ENCODE results near the gene ATG4D.

Gene ATG4D

DNA sequence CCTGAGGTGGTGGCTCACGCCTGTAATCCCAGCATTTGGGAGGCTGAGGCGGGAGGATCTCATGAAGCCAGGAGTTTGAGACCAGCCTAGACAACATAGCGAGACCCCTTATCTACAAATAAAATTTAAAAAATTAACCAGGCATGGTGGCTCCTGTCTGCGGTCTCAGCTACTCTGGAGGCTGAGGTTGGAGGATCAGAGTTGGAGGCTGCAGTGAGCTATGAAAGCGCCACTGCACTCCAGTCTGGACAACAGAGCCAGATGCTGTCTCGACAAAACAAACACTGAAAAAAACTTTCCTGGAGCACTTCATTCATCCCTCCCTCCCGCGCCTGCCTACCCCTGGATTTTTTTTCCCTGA, 665 bp upstream of the ATG4D start:
- H3K4me1 ChIP-seq (ENCODE audit: control insufficient read depth, insufficient read depth, low read depth, low read length) = peaks cover 14% of the 10 kb centered on the region
- no peak for DNase-seq
- H3K27me3 ChIP-seq (ENCODE audit: control insufficient read depth in 1 of 2, insufficient read depth in 1 of 2, low read length in 2 of 2) = peaks cover 5 to 19% of the 10 kb centered on the region in 2 experiments
- H2BK15ac ChIP-seq (ENCODE audit: low read depth, poor library complexity, severe bottlenecking) = no peak overlapping the region
- H3K4ac ChIP-seq (ENCODE audit: low read depth in 1 of 2, low read length in 2 of 2) = no peak overlapping the region
- H3K4me3 ChIP-seq (ENCODE audit: insufficient read depth in 1 of 2, low read depth in 1 of 2, low read length in 2 of 2) = peak overlapping the region in 1 of 2 experiments; percentile 89
- no peak overlapping the region for H3K9ac ChIP-seq (ENCODE audit: low read length)
- H4K8ac ChIP-seq (ENCODE audit: low read length) = no peak overlapping the region
- H4K91ac ChIP-seq (ENCODE audit: low read length) = no peak overlapping the region
- peaks cover 12% of the 10 kb centered on the region for H3K79me1 ChIP-seq (replicated peaks; ENCODE audit: low read length, poor library complexity, severe bottlenecking)
- H3K36me3 ChIP-seq (ENCODE audit: control insufficient read depth in 1 of 2, insufficient read depth in 2 of 2, low read depth in 1 of 2, low read length in 2 of 2) = peaks cover 7 to 8% of the 10 kb centered on the region in 2 experiments
- 83% methylated on average over 8 of the region's 8 CpGs for WGBS
- peak overlapping the region; percentile 87 for H3K4me2 ChIP-seq (ENCODE audit: low read length, poor library complexity, severe bottlenecking)
- H2BK120ac ChIP-seq (ENCODE audit: low read depth, low read length) = no peak overlapping the region
- H3K14ac ChIP-seq (ENCODE audit: low read length in 2 of 2) = no peak overlapping the region
- no peak overlapping the region for H2AFZ ChIP-seq (ENCODE audit: low read depth, low read length)
- no peak overlapping the region for H2BK12ac ChIP-seq (ENCODE audit: low read length in 2 of 2)
- no peaks in the 10 kb centered on the region for H3K9me3 ChIP-seq (ENCODE audit: control insufficient read depth, low read length)
- H2AK5ac ChIP-seq (ENCODE audit: low read length, severe bottlenecking) = no peak overlapping the region
- H3K27ac ChIP-seq (ENCODE audit: low read length, poor library complexity, severe bottlenecking) = no peak overlapping the region
- H3K23ac ChIP-seq (ENCODE audit: low read length in 2 of 2) = no peak overlapping the region
- no peak overlapping the region for H3K18ac ChIP-seq (ENCODE audit: low read depth in 1 of 2, low read length in 2 of 2)
- no peak overlapping the region for H2BK5ac ChIP-seq (ENCODE audit: low read depth, low read length, poor library complexity, severe bottlenecking)

DNA sequence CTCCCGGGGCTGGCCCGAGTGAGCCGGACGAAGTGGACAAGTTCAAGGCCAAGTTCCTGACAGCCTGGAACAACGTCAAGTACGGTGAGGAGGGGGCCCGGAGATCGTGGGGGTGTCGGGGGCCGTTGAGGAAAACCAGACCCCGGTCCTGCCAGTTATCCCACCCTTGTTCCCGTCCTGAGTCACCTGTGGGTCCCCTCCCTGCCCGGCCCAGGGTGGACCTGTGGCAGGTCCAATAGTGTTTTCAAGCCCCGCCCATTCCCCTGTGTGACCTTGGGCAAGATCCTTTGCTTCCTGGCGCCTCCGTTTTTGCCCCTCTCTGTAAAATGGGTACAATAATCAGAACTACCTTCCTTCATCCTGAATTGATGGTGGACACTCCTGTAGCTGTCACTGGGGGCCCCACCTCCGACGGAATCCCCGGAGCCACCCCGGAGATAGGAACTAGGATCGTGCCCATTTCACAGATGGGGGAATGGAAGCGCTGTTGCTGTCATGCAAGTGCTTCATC, 593 bp downstream of the ATG4D start:
- Histone ChIP-seq H2BK12ac (ENCODE audit: low read length in 2 of 2) (no peak overlapping the region), H2AFZ (ENCODE audit: low read depth, low read length) (peak overlapping the region; percentile 2), H2BK5ac (ENCODE audit: low read depth, low read length, poor library complexity, severe bottlenecking) (no peak overlapping the region), H2BK15ac (ENCODE audit: low read depth, poor library complexity, severe bottlenecking) (peak overlapping the region; percentile 35), H3K4me2 (ENCODE audit: low read length, poor library complexity, severe bottlenecking) (peak overlapping the region; percentile 62), H3K4me3 (ENCODE audit: insufficient read depth in 1 of 2, low read depth in 1 of 2, low read length in 2 of 2) (peak overlapping the region; percentile 73 to 89), H3K27me3 (ENCODE audit: control insufficient read depth in 1 of 2, insufficient read depth in 1 of 2, low read length in 2 of 2) (peaks cover under 1 to 8% of the 10 kb centered on the region in 2 experiments), H3K9ac (ENCODE audit: low read length) (peak overlapping the region; percentile 90), H3K23ac (ENCODE audit: low read length in 2 of 2) (no peak overlapping the region), H4K91ac (ENCODE audit: low read length) (no peak overlapping the region), H3K18ac (ENCODE audit: low read depth in 1 of 2, low read length in 2 of 2) (peak overlapping the region in 1 of 2 experiments; percentile 85), H3K4ac (ENCODE audit: low read depth in 1 of 2, low read length in 2 of 2) (peak overlapping the region in 1 of 2 experiments; percentile 30), H3K27ac (ENCODE audit: low read length, poor library complexity, severe bottlenecking) (no peak overlapping the region), H4K8ac (ENCODE audit: low read length) (peak overlapping the region; percentile 66), H2BK120ac (ENCODE audit: low read depth, low read length) (peak overlapping the region; percentile 55), H3K4me1 (ENCODE audit: control insufficient read depth, insufficient read depth, low read depth, low read length) (peaks cover 14% of the 10 kb centered on the region), H2AK5ac (ENCODE audit: low read length, severe bottlenecking) (no peak overlapping the region), H3K79me1 (replicated peaks; ENCODE audit: low read length, poor library complexity, severe bottlenecking) (peaks cover 21% of the 10 kb centered on the region), H3K9me3 (ENCODE audit: control insufficient read depth, low read length) (no peaks in the 10 kb centered on the region), H3K14ac (ENCODE audit: low read length in 2 of 2) (no peak overlapping the region), H3K36me3 (ENCODE audit: control insufficient read depth in 1 of 2, insufficient read depth in 2 of 2, low read depth in 1 of 2, low read length in 2 of 2) (peaks cover 12 to 17% of the 10 kb centered on the region in 2 experiments)
- peak; percentile 28 for DNase-seq
- WGBS = 29% methylated on average over 22 of the region's 22 CpGs

DNA sequence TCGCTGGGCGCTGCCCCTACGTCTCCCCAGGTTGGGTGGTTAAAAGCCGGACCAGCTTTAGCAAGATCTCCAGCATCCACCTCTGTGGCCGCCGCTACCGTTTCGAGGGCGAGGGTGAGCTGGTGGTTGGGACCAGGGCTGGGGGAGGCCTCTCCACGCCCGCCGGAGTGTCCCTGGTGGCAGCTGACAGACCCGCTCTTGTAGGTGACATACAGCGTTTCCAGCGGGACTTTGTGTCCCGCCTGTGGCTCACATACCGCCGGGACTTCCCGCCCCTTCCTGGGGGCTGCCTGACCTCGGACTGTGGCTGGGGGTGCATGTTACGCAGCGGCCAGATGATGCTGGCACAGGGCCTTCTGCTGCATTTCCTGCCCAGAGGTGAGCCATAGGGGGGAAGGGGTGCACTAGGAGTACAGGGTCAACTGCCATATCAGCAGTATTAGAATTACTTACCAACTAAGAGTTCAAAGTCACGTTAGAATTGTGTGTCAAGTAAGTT, 1.1 kb downstream of the ATG4D start:
- Histone ChIP-seq H2AK5ac (ENCODE audit: low read length, severe bottlenecking) (no peak overlapping the region), H2BK12ac (ENCODE audit: low read length in 2 of 2) (no peak overlapping the region), H3K18ac (ENCODE audit: low read depth in 1 of 2, low read length in 2 of 2) (no peak overlapping the region), H3K27ac (ENCODE audit: low read length, poor library complexity, severe bottlenecking) (no peak overlapping the region), H3K4me3 (ENCODE audit: insufficient read depth in 1 of 2, low read depth in 1 of 2, low read length in 2 of 2) (peak overlapping the region in 1 of 2 experiments; percentile 89), H4K8ac (ENCODE audit: low read length) (no peak overlapping the region), H3K14ac (ENCODE audit: low read length in 2 of 2) (no peak overlapping the region), H3K9ac (ENCODE audit: low read length) (peak overlapping the region; percentile 90), H3K9me3 (ENCODE audit: control insufficient read depth, low read length) (no peaks in the 10 kb centered on the region), H3K36me3 (ENCODE audit: control insufficient read depth in 1 of 2, insufficient read depth in 2 of 2, low read depth in 1 of 2, low read length in 2 of 2) (peaks cover 16 to 21% of the 10 kb centered on the region in 2 experiments), H2BK15ac (ENCODE audit: low read depth, poor library complexity, severe bottlenecking) (no peak overlapping the region), H3K79me1 (replicated peaks; ENCODE audit: low read length, poor library complexity, severe bottlenecking) (peaks cover 21% of the 10 kb centered on the region), H3K23ac (ENCODE audit: low read length in 2 of 2) (no peak overlapping the region), H2BK5ac (ENCODE audit: low read depth, low read length, poor library complexity, severe bottlenecking) (no peak overlapping the region), H3K4me1 (ENCODE audit: control insufficient read depth, insufficient read depth, low read depth, low read length) (peaks cover 14% of the 10 kb centered on the region), H2BK120ac (ENCODE audit: low read depth, low read length) (no peak overlapping the region), H4K91ac (ENCODE audit: low read length) (no peak overlapping the region), H3K4ac (ENCODE audit: low read depth in 1 of 2, low read length in 2 of 2) (no peak overlapping the region), H3K27me3 (ENCODE audit: control insufficient read depth in 1 of 2, insufficient read depth in 1 of 2, low read length in 2 of 2) (peaks cover 0 to 8% of the 10 kb centered on the region in 2 experiments), H2AFZ (ENCODE audit: low read depth, low read length) (no peak overlapping the region), H3K4me2 (ENCODE audit: low read length, poor library complexity, severe bottlenecking) (peak overlapping the region; percentile 62)
- no peak for DNase-seq
- WGBS = 82% methylated on average over 20 of the region's 23 CpGs

DNA sequence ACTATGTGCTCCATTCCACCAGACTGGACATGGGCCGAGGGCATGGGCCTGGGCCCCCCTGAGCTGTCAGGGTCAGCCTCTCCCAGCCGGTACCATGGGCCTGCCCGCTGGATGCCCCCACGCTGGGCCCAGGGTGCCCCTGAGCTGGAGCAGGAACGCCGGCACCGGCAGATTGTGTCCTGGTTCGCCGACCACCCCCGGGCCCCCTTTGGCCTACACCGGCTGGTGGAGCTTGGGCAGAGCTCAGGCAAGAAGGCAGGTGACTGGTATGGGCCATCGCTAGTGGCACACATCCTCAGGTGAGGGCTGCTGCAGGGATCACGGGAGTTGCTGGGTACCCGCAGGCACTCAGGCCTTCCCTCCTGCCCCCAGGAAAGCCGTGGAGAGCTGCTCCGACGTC, 3.1 kb downstream of the ATG4D start:
- Histone ChIP-seq H2AFZ (ENCODE audit: low read depth, low read length) (no peak overlapping the region), H2BK5ac (ENCODE audit: low read depth, low read length, poor library complexity, severe bottlenecking) (no peak overlapping the region), H2BK120ac (ENCODE audit: low read depth, low read length) (no peak overlapping the region), H3K4ac (ENCODE audit: low read depth in 1 of 2, low read length in 2 of 2) (no peak overlapping the region), H3K4me3 (ENCODE audit: insufficient read depth in 1 of 2, low read depth in 1 of 2, low read length in 2 of 2) (no peak overlapping the region), H3K4me1 (ENCODE audit: control insufficient read depth, insufficient read depth, low read depth, low read length) (peaks cover 14% of the 10 kb centered on the region), H2BK15ac (ENCODE audit: low read depth, poor library complexity, severe bottlenecking) (no peak overlapping the region), H3K27ac (ENCODE audit: low read length, poor library complexity, severe bottlenecking) (no peak overlapping the region), H4K8ac (ENCODE audit: low read length) (no peak overlapping the region), H3K36me3 (ENCODE audit: control insufficient read depth in 1 of 2, insufficient read depth in 2 of 2, low read depth in 1 of 2, low read length in 2 of 2) (peaks cover 23 to 32% of the 10 kb centered on the region in 2 experiments), H4K91ac (ENCODE audit: low read length) (no peak overlapping the region), H3K9ac (ENCODE audit: low read length) (no peak overlapping the region), H3K23ac (ENCODE audit: low read length in 2 of 2) (no peak overlapping the region), H2BK12ac (ENCODE audit: low read length in 2 of 2) (no peak overlapping the region), H3K14ac (ENCODE audit: low read length in 2 of 2) (no peak overlapping the region), H3K4me2 (ENCODE audit: low read length, poor library complexity, severe bottlenecking) (no peak overlapping the region), H2AK5ac (ENCODE audit: low read length, severe bottlenecking) (no peak overlapping the region), H3K27me3 (ENCODE audit: control insufficient read depth in 1 of 2, insufficient read depth in 1 of 2, low read length in 2 of 2) (no peaks in the 10 kb centered on the region), H3K79me1 (replicated peaks; ENCODE audit: low read length, poor library complexity, severe bottlenecking) (peaks cover 22% of the 10 kb centered on the region), H3K18ac (ENCODE audit: low read depth in 1 of 2, low read length in 2 of 2) (no peak overlapping the region), H3K9me3 (ENCODE audit: control insufficient read depth, low read length) (no peaks in the 10 kb centered on the region)
- DNase-seq = no peak
- 98% methylated on average over 17 of the region's 17 CpGs for WGBS
